Fibroblast of pulmonary artery (primary cell): Measurements from ENCODE around the gene CNTRL.

Experiments used
- DNase-seq: peaks from one replicate; pipeline ENCODE4 v3.0.0-alpha.2; 2010; ENCODE audit warnings: low read depth
- H3K4me3 ChIP-seq: replicated peaks from 2 replicates; pipeline ENCODE4 v1.5.1; 2011; ENCODE audit warnings: low read depth, mild to moderate bottlenecking, control low read depth, low read length, moderate library complexity
- CTCF ChIP-seq: IDR thresholded peaks from 2 replicates; pipeline ENCODE4 v1.5.1; 2011; ENCODE audit warnings: mild to moderate bottlenecking, control low read depth, low read length, inconsistent platforms; ENCODE audit errors: missing control alignments

Gene CNTRL

GRCh38 chr9:121038362-121038761 lies 36.4 kb upstream of the CNTRL start:
- TF ChIP-seq CTCF: no peak
- no peak for DNase-seq
- H3K4me3 ChIP-seq: no peak overlapping the region

DNA sequence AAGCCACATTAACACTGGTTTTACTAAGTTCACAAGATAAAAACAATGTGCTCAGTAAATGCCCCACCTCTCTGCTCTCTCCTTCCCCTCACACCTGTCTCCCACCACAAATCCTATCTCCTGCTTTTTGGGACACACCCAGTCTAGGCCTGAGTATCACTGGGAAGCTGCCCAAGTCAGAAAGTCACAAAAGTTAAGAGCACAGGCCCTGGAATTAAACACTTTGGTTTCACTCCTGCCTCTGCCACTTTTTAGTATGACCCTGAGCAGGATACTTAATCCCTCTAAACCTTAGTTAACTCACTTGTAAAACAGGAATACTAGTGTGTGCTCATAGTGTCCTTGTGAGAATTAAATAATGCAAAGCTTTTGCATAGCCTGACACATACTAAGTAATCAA lies 36.0 kb upstream of the CNTRL start:
- H3K4me3 ChIP-seq: no peak overlapping the region
- DNase-seq: no peak
- TF ChIP-seq CTCF: no peak

DNA sequence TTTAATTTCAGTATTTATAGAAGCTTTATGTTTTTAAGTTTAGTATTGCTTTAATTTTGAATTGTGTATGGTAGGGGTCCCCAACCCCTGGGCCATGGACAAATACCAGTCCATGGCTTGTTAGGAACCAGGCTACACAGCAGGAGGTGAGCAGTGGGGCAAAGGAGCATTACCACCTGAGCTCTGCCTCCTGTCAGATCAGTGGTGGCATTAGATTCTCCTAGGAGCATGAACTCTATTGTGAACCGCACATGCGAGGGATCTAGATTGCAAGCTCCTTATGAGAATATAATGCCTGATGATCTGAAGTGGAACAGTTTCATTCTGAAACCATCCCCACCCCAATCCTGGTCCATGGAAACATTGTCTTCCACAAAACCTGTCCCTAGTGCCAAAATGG lies 26.6 kb upstream of the CNTRL start:
- DNase-seq: no peak
- H3K4me3 ChIP-seq: no peak overlapping the region
- TF ChIP-seq CTCF: no peak

DNA sequence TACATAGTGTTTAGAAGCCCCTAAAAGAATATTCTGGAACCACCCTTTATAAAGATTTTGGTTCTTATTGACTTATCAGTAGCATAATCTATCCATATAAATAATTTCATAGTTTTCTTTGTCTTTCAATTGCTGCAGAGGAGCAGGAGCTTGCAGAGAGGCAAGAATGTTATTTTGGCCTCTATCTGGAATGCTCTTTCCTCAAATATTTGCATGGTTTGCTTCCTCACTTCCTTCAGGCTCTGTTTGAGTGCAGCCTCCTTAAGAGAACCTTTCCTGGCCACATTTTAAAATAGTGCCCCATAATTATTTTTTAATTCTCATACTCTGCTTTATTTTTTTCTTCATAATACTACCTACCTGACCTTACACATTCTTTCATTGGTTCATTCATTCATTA lies 26.1 kb upstream of the CNTRL start:
- DNase-seq: no peak
- no peak for TF ChIP-seq CTCF
- H3K4me3 ChIP-seq: no peak overlapping the region

GRCh38 chr9:121050128-121050988 lies 24.4 kb upstream of the CNTRL start, which contains the start of gene C5:
C5 (minus strand) TSS chr9:121050275; CDS start chr9:121050246, 29 bp downstream.
- no peak within 1 kb of the TSS for H3K4me3 ChIP-seq
- no peak for DNase-seq
- TF ChIP-seq CTCF: no peak

DNA sequence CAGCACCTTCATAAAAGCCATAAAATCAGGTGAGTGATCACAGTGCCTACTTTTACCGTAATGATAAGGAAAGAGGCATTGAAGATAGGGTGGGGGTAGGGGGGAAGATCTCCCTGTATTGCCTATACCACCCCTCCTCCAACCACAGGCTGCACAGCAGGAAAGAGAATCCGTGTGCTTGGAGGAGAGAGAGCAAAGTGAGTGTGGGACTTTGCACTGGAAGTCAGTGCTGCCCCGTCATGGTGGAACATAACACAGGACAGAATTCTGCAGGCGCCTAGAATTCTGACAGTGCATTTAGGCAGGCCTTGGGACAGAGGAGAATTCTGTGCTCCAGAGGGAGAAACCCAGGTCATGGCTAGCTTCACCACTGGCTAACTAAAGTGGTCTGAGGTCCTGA lies 21.2 kb upstream of the CNTRL start:
- no peak for TF ChIP-seq CTCF
- no peak for DNase-seq
- no peak overlapping the region for H3K4me3 ChIP-seq
